Measurements from ENCODE around the gene SLC6A11.

SLC6A11 gene

DNA sequence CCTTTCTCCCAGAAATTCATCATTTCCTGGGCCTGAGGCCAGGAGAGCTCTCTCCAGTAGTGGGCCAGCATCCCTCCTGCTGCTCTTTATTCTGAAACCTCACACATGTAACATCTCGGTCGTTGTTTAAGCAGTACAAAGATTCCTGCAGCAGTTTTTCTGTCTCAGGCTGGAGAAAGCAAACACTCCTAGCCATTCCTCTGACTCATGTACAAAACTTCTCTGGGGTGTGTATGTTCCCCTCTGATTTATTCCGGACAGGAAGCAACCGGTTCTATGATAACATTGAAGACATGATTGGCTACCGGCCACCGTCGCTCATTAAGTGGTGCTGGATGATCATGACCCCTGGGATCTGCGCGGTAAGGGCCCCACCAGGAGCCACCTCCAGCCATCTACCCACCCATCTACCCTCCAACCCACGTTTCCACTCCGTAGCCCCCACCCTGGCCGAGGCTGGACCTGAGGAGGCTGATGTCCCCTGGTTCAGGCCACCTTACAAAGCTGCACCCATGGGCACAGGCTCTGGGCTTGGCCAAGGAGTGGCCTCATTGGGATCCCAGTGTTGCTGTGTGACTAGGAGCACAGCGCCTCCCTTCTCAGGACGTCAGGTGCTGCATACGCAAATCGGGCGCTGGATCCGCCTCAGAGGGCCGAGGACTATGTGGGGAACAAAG lies 117.9 kb downstream of the SLC6A11 start:
- no peak for DNase-seq

DNA sequence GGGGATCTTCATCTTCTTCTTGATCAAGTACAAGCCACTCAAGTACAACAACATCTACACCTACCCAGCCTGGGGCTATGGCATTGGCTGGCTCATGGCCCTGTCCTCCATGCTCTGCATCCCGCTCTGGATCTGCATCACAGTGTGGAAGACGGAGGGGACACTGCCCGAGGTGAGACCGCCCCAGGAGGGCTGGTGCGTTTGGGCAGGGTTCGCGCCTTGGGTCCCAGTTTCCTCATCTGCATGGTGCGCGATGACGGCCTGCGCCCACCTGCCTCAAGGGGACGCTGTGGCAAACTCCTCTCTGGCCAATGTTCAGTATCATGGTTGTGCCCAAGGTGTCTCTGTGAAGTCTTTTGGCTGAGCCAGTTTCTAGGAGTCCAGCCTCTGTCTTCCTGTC lies 119.0 kb downstream of the SLC6A11 start:
- no peak for DNase-seq

DNA sequence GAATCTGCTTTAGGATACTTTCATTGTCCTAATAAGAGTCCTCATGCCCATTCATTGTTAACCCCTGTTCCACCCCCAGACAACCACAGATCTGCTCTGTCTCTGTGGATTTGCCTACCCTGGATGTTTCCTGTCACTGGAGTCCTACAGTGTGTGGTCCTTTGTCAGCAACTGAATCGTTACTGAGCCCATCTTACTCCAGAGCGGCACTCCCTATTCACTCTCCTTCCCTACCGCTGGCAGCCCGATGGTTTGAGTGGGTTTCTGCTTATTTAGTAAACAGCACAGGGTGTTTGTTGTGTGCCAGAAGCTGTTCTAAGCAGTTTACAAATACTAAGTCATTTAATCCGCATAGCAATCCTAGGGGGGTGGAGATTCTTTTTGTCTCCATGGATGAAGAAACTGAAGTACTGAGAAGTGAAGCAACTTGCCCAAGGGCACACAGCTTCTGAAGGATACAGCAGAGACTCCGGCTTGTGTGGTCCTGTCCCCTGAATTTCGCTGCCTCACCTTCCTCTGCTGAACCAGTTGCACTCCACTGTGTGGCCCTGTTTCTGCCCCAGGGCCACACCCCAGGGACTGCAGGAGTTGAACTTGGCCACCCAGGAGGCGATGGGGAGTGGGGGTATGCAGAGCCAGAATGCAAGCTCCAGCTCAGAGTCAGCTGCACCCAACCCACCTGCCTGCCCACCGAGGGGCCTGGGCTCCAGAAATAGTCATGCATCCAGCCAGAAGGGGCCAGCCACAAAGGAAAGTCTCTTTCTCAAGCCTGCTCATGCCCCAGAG lies 120.0 kb downstream of the SLC6A11 start:
- no peak for DNase-seq

DNA sequence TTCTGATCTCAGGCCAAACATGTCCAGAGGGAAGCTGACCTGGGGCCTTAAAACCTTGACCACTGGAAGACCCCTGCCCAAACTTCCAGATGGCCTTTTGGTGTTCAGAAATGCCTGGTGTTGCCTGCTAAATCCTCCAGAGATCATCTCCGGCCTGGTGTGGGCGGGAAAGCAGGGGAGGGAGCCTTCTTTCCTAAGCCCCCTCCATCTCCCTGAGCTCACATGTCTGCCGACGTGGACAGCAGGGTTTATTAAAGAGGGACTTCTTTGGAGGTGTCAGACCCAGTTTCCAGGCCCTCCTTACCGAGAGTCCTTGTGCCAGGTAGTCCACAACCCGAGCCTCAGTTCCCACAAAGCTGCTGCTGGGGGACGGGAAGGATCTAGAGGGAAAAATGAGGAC lies 120.7 kb downstream of the SLC6A11 start:
- no peak for DNase-seq

DNA sequence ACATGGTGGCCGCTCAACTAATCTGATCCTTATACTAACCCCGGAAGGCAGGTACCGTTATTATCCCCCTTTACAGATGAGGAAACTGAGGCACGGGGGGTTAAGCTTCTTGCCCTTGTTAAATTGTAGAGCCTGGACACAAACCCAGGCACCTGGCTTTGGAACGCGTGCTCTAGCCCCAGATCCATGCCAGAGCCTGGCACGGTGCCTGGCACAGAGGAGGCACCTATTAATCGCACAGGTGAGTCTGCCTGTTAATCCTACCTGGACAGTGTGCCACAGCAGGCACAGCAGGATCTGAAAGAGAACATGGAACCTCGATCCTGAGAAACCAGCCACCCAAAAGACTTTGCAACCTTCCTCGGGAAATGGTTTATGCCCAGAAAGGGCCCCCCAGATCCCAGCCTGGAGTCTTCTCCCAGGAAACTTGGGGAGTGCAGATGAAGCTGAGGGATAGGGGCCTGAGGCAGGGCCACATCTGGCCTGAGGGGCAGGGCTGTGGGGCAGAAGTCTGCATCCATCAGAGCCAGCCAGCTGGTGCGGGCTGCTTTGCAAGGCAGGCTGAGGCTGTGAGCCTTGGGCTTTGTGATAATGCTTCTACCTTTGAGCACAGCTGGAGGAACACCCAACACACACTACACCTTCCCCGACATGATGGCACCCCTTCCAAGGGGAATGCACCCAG lies 121.3 kb downstream of the SLC6A11 start:
- no peak for DNase-seq

DNA sequence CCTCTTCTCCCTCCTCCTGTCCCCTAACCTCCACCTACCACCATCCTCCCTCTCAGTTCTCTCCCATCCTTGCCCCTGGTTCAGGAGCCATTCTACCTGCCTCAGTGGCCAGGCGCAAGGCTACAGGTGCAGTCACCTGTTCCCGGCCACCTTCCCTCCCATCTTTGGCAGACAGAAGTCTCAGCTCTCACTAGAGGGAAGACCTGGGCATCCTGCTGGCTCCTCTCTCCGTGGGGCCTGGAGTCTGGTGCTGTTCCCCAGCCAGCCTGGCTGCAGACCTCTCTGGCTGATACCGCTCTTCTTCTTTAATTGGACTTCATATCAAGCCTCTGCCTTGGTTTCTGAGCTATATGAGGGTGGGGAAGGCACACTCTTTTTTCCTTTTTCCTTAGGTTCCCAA lies 123.5 kb downstream of the SLC6A11 start:
- no peak for DNase-seq

DNA sequence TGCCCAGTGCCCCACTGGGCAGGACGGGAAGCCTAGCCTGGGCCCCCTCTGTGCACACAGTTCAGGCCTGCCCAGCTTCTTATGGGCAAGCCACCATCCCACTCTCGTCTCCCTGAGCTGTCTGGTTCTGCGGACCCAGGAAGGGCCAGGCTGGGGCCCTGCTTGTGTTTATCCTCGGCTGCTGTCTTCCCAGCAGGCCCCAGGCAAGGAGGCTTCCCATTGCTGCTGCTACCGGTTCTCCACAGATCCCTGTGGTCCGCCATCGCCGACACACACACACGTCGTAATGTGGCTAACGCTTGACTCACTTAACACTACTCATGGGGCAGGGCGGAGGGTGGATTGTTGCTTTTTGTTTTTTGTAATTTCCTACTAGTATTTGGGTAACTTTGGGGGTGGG lies 124.1 kb downstream of the SLC6A11 start:
- DNase-seq = no peak

DNA sequence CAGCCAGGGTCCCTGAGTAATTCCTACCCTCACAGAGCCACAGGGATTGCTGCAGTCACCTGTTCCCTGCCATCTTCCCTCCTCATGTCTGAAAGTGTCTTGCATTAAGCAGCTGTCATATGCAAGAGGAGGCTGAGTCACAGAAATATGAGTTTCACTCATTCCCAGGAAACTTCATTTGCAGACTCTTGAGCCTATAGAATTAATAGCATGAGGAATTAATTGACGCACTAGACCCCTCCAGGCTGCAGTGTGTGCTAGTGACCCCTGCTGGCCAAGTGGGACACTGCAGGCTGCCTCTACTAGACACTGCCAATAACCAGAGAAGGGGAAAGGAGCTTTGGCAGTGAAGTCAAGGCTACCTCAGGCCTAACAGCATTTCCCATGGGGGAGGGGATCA lies 125.9 kb downstream of the SLC6A11 start:
- DNase-seq = peak; percentile 14

DNA sequence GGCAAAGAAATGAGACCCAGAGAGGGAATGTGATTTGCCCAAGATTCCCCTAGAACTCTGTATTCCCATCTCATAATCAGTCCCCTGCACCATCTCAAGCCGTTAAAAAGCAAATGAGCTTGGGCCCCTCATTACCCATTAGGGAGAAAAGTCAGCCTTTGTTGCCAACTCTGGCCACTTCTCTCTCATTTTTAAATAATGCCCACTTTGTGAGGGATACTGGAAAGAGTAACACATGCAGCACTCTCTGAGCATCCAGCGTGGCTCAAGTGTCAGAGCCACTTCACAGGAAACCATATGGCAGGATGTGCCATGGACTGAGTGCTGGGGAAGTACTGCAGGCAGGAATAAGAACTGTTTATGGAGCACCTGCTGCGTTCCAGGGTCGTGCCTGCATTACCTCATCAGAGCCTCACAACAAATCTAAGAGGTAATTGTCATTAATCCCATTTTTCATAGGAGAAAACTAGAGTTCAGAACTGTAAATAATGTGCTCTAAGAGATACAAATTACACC lies 126.7 kb downstream of the SLC6A11 start:
- DNase-seq = no peak

DNA sequence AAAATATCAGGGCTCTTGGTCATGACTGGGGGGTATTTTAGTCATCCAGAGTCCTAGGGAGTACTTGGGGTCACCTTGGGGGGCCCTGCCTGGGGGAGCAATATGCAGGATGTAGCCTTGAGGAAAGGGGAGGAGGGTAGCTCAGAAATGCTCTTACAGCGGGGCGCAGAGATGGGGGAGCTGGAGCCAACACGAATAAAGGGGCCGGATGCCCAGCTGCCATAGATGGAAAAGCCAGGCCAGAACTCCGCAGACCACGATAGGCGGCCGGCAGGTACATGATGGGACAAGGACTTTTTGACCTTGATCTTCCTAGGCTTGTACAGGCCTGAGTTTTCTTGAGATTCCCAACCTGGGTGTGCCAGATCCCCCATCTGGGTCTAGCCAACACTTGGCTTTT lies 128.8 kb downstream of the SLC6A11 start:
- no peak for DNase-seq

DNA sequence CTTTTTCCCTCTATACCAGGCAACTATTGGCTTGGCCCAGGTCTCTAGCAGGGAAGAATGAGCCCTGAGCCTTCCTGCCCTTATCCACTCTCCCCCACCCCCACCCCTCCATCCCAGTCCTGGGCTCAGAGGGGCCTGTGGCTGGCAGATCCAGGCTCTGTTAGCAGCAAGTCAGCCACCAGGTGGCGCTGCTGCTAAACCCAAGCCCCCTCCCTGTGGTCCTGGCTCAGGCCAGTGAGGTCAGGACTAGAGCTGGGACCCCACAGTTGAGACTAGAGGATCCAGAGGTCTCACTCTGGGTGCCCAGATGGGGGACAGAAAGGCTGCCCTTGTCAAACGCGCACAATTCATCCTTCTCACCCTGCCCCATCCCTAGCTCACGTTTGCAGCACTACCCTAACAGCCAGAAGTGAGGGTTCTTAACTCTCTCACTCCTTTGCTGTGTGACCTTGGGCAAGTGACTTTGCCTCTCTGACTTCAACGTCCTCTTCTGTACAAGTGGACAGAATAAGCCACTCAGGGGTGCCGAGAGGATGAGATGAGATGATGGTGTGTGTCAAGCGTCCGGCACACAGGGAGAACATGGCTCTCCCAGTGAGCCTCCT lies 129.8 kb downstream of the SLC6A11 start:
- DNase-seq = peak; percentile 42

DNA sequence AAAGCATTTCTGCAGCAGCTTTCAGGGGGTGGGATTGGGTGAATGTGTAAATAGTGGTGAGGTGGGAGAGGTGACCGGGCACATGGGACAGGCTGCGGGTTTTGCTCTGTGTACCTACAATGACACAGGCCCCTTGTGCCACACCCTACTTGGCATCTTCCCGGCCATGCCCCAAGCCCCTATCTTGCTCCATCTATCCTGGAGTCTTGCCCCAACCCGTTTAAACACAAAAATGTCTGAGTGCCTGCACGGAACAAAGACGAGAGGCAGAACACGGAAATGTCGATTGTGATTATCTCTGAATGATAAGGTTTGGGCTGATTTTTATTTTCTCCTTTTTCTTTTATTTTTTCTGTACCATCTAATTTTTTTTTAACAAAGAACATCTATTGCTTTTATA lies 130.5 kb downstream of the SLC6A11 start:
- no peak for DNase-seq

DNA sequence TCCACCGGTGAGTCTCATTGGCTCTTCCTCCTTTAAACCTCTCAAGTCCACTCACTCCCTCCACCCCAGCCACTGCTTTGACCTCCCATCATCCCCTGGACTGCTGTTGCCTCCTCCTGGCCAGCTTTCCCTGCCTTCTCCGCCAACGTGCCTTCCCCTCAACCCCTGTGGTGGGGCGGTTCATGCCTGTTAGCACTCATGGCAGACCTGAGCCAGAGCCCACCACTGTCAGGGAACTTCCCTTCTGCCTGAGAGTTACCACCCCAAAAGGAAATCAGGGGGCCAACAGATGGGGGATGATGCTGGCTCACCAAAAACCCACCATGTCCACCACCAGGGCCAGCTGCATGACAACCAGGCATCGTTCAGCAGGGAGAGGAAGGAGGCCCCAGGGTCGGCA lies 132.3 kb downstream of the SLC6A11 start:
- DNase-seq = no peak

DNA sequence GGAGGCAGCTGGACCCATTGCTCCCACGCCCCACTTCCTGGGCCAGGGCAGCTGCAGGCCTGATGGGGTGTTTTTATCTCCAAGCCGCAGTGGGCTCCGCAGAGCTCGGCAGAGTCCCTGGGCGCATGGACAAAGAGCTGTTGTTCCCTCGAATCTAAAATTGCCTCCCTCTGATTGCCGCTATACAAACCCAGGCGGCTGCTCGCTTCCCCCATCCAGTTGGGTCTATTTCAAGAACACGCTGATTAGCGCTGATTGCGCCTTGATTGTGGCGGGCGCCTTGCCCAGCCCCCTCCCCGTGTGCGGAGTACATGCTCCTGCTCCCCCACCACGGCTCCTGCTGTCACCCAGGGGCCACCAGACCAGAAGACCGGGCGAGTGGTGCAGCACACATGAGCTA lies 133.2 kb downstream of the SLC6A11 start:
- DNase-seq = no peak

DNA sequence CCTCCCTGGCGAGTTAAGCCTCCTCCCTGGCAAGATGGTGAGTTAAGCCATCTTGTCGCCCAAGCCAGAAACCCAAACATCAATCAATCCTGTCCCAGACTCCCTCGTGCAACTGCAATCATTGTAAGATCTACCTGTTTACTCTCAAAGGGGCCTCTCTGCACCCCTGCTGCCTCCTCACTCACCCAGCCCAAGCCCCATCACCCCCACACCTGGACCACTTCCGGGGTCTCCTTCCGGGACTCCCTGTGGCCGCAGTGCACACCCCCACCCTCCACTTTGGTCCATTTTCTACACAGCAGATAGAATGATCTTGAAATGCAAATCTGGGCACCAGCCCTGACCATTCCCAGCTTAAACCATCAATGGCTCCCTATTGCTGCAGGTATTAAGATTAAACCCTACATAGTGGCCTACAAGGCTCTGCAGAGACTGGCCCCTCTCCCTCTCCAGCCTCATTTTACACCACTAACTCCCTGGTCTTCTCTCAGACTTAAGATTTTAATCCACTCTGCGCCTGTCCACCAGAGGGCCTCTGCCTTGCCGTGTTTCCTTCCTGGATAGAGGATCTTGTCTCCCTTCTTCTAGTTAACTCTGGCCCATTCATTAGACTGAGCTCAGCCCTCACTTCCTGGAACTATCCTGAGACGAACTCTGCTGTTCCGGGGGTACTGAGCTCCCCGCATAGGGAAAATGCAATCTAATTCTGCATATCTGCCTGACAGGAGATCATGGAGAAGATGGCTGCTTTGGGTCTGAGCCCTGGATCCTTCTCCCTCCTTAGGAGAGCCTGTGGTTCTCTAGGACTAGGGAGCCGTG lies 134.7 kb downstream of the SLC6A11 start:
- no peak for DNase-seq

DNA sequence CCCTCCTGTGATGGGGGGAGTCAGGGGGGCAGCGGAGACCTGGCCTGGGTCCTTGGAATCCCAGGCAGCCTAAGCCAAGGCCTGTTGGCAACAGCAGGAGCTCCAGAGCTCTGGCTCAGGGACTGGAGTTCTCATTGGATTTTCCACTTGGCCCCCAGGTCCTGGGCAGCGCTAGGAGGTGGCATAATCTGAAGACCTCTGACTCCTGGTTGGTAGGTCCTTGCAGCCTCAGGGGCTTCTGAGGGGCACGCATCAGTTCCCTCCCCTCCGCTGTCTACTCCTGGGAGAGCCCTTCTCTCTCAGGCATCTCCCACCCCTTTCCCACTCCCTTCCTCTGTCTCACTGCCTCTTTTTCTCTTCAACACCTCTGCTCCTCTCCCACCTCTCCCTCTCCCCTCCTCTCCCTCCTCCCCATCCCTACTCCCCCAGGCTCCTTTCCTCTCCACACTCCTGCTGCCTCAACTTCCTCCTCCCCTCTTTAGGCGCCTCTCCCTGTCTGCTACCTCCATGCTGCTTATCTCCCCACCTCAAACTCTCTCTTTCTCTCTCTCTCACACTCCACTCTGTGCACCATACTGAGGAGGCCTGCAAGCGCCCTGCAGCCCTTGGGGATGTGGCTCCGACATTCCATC lies 135.4 kb downstream of the SLC6A11 start:
- no peak for DNase-seq

DNA sequence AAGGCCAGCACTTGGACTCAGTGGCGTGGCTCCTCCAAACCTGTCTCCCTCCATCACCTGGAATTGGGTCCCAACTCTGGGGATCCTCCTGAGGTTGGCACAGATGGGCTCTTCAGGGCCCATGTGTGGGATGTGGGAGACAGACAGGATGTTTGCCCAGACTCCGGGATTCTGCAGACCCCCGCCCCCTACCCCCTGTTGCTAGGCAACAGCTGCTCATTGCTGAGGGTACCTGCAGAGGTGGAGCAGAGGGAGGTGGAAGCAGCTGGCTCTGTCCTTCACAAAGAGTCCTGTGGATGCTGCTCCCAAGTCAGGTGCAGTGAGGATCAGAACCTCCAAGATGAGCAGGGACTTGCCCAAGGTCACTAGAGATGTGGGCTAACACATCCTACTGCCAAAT lies 136.5 kb downstream of the SLC6A11 start:
- no peak for DNase-seq

DNA sequence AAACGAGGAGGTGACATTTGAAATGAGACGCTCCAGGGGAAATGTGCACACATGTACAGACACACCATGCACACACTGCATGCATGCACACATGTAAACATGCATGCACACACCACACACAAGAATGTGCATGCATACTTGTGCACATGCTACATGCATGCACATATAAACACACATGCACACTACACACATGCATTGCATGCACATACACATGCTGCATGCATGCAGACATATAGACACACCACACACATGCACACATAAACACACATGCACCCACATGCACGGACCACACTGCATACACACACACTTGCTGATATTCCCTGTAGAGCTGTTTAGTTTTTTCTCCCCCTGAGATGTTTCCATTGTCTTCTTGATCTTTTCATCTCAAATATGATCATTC lies 138.7 kb downstream of the SLC6A11 start:
- no peak for DNase-seq

DNA sequence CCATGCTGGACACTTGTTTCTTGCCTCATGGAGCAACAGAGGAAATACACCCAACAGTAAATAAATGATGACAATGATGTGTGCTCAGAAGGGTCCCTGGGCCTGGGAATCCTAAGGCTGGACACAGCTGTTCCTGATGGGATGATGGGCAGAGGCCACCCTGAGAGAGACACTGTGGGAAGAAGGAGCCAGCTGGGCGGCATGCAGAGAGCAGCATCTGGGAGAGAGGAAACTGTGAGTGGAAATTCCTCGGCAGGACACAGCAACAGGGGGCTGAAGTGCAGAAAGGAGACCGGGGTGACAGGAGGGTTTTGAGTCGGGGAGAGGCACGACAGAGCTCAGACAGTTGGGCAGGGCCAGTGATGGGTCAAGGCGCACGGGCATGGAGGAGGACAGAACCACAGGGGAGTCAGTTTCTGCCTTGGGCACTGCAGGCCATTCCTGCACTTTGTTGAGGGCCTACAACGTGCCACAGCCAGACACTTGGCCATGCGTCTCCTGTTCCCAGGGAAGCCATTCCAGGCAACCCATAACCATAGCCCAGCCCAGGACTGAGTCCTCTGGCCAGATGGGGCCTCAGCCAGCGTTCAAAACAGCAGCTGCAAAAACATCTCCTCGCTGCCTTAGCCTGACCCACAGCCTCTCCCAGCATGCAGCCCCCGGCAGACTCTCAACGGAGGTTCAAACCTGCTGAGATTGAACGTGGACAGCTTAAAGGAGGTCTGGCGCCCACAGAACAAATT lies 139.9 kb downstream of the SLC6A11 start:
- DNase-seq = no peak

DNA sequence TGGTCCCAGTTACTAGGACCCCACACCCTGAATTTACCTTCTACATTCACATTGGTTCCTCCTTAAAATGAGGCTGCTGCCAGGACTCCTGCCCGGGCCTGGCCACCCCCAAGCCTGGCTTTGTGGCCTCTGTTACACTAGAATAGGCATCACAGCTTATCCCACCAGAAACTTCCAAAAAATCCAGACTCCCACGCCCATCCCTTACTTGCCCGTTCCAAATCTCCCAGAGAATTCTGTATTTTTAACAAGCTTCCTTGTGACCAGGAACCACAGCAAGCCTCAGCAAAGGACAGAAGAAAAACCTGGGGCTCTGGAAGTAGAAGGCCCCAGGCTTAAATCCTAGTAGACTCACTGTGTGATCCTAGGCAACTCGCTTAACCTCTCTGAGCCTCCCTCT lies 140.5 kb downstream of the SLC6A11 start:
- no peak for DNase-seq

DNA sequence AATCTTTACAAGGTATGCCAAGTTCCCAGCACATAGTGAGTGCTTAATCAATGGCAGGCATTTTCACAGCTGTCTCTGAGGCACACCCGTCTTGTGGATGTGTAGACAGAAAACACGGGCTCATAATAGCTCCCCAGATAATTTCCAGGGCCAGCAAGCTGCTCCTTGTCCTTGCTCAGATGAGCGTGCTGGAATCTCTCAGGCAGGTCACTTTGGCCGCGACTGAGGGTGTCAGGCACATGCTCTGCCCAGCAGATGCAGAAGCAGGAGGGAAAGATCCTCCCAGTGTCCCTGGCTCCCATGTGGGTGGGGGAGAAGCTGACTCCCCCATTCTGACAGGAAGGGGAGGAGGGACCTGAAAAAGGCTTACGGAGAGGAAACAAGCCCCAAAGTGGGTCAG lies 141.0 kb downstream of the SLC6A11 start:
- DNase-seq = no peak
